Iris pigment epithelial cell (primary cell): ENCODE results near the gene NOTCH1.
A peak's percentile ranks its signal among the peaks of the same experiment; 100 is the strongest.
"Not testable (repeated sequence)": the region's sequence is repeated elsewhere in the genome, so short reads cannot be mapped to it uniquely, and the experiment has no call there.

Experiments
- DNase-seq: peaks from one replicate; pipeline ENCODE4 v3.0.0-alpha.2; 2011; ENCODE audit warnings: low read depth

NOTCH1 gene

GRCh38 chr9:136578915-136579649, 33.2 kb upstream of the NOTCH1 start:
- no peak for DNase-seq

GRCh38 chr9:136578626-136578914, 32.7 kb upstream of the NOTCH1 start:
- DNase-seq = no peak

GRCh38 chr9:136577941-136578625, 32.2 kb upstream of the NOTCH1 start:
- no peak for DNase-seq

- peak; percentile 15 for DNase-seq
Measured at GRCh38 chr9:136576269-136576626, 30.4 kb upstream of the NOTCH1 start.

GRCh38 chr9:136575626-136576268, 29.9 kb upstream of the NOTCH1 start:
- DNase-seq = no peak

- DNase-seq = not testable (repeated sequence)
Measured at GRCh38 chr9:136574606-136575005, 28.8 kb upstream of the NOTCH1 start.

- no peak for DNase-seq
Measured at GRCh38 chr9:136572828-136573625, 27.2 kb upstream of the NOTCH1 start.

GRCh38 chr9:136572003-136572827, 26.4 kb upstream of the NOTCH1 start:
- peak; percentile 69 for DNase-seq

GRCh38 chr9:136571531-136571930, 25.7 kb upstream of the NOTCH1 start:
- DNase-seq = no peak

- DNase-seq = no peak
Measured at GRCh38 chr9:136570916-136571315, 25.1 kb upstream of the NOTCH1 start.

- DNase-seq = no peak
Measured at GRCh38 chr9:136570191-136570845, 24.5 kb upstream of the NOTCH1 start.

GRCh38 chr9:136569526-136570148, 23.8 kb upstream of the NOTCH1 start:
- no peak for DNase-seq

GRCh38 chr9:136568288-136569081, 22.6 kb upstream of the NOTCH1 start:
- no peak for DNase-seq

- peak; percentile 80 for DNase-seq
Measured at GRCh38 chr9:136567651-136568287, 21.9 kb upstream of the NOTCH1 start.

GRCh38 chr9:136566901-136567300, 21.1 kb upstream of the NOTCH1 start:
- DNase-seq = no peak

GRCh38 chr9:136566553-136566895, 20.7 kb upstream of the NOTCH1 start:
- no peak for DNase-seq

- no peak for DNase-seq
Measured at GRCh38 chr9:136565715-136566552, 20.1 kb upstream of the NOTCH1 start.

- no peak for DNase-seq
Measured at GRCh38 chr9:136565086-136565714, 19.4 kb upstream of the NOTCH1 start.
